SK-N-SH treated with all-trans-retinoic acid at 6 μM for 48 hours (cell line): ENCODE measurements around the gene RHBDL1.

ENCODE experiments used
- ATAC-seq: fragments of 200-7000 bp; cut with Tn5 transposase; 3 replicates; pipeline ENCODE4 v1.9.1; 2020; ENCODE audit warnings: mild to moderate bottlenecking, moderate library complexity
- ARNTL ChIP-seq: fragments of 450-650 bp; formaldehyde crosslinking; IDR thresholded peaks from 2 replicates; pipeline ENCODE4 v1.5.0; 2020; ENCODE audit warnings: low read depth, mild to moderate bottlenecking, moderate library complexity, borderline replicate concordance
- BACH2 ChIP-seq: fragments of 250-450 bp; sonication (Bioruptor Pico); IDR thresholded peaks from 2 replicates; pipeline ENCODE4 v1.9.0; 2021; ENCODE audit warnings: mild to moderate bottlenecking, borderline replicate concordance
- CSDC2 ChIP-seq: fragments of 250-450 bp; sonication (Bioruptor Pico); IDR thresholded peaks from 2 replicates; pipeline ENCODE4 v1.5.0; 2020; ENCODE audit warnings: mild to moderate bottlenecking, moderate library complexity
- GLIS3 ChIP-seq: fragments of 250-450 bp; sonication (Bioruptor Pico); IDR thresholded peaks from 2 replicates; pipeline ENCODE4 v1.5.0; 2020; ENCODE audit warnings: mild to moderate bottlenecking, moderate library complexity
- OSR1 ChIP-seq: fragments of 250-450 bp; sonication (Bioruptor Pico); IDR thresholded peaks from 2 replicates; pipeline ENCODE4 v1.8.0; 2022; ENCODE audit warnings: moderate library complexity, mild to moderate bottlenecking, inconsistent platforms
- PPARA ChIP-seq: fragments of 250-450 bp; sonication (Bioruptor Pico); IDR thresholded peaks from 2 replicates; pipeline ENCODE4 v1.5.0; 2020; ENCODE audit warnings: mild to moderate bottlenecking, borderline replicate concordance
- RARB ChIP-seq: fragments of 250-450 bp; sonication (Bioruptor Pico); IDR thresholded peaks from 2 replicates; pipeline ENCODE4 v1.8.0; 2021; ENCODE audit warnings: mild to moderate bottlenecking, moderate library complexity
- SNAI2 ChIP-seq: fragments of 250-450 bp; sonication (Bioruptor Pico); IDR thresholded peaks from 2 replicates; pipeline ENCODE4 v1.5.0; 2020; ENCODE audit warnings: mild to moderate bottlenecking, moderate library complexity
- TCF4 ChIP-seq: fragments of 250-450 bp; sonication (Bioruptor Pico); IDR thresholded peaks from 2 replicates; pipeline ENCODE4 v1.8.0; 2021; ENCODE audit warnings: mild to moderate bottlenecking, moderate library complexity, borderline replicate concordance
- ZC3H10 ChIP-seq: fragments of 250-450 bp; sonication (Bioruptor Pico); IDR thresholded peaks from 2 replicates; pipeline ENCODE4 v1.5.1; 2021; ENCODE audit warnings: mild to moderate bottlenecking, moderate library complexity
- ZFP3 ChIP-seq: fragments of 250-450 bp; sonication (Bioruptor Pico); IDR thresholded peaks from 2 replicates; pipeline ENCODE4 v1.5.0; 2020; ENCODE audit warnings: mild to moderate bottlenecking, moderate library complexity
- ZNF565 ChIP-seq: fragments of 450-650 bp; formaldehyde crosslinking; conservative IDR thresholded peaks from 2 replicates; pipeline ENCODE4 v1.5.0; 2020; ENCODE audit warnings: low read depth, mild to moderate bottlenecking, moderate library complexity
- ZNF70 ChIP-seq: fragments of 450-650 bp; formaldehyde crosslinking; IDR thresholded peaks from 2 replicates; pipeline ENCODE4 v1.5.0; 2020; ENCODE audit warnings: mild to moderate bottlenecking, moderate library complexity
- ZNF8 ChIP-seq: fragments of 450-650 bp; formaldehyde crosslinking; IDR thresholded peaks from 2 replicates; pipeline ENCODE4 v1.5.0; 2020; ENCODE audit warnings: mild to moderate bottlenecking, moderate library complexity
- TF ChIP-seq, protein P1 (sequence below): fragments of 250-450 bp; sonication (Bioruptor Pico); IDR thresholded peaks from 2 replicates; pipeline ENCODE4 v1.5.0; 2020; ENCODE audit warnings: mild to moderate bottlenecking, moderate library complexity
- TF ChIP-seq, protein P2 (sequence below): fragments of 250-450 bp; sonication (Bioruptor Pico); IDR thresholded peaks from 2 replicates; pipeline ENCODE4 v1.8.0; 2021; ENCODE audit warnings: low read depth, mild to moderate bottlenecking, moderate library complexity, borderline replicate concordance
- TF ChIP-seq, protein P3 (sequence below): fragments of 250-450 bp; sonication (Bioruptor Pico); IDR thresholded peaks from 2 replicates; pipeline ENCODE4 v1.5.1; 2021; ENCODE audit warnings: mild to moderate bottlenecking, moderate library complexity
- TF ChIP-seq, protein P4 (sequence below): fragments of 250-450 bp; sonication (Bioruptor Pico); IDR thresholded peaks from 2 replicates; pipeline ENCODE4 v1.8.0; 2020; ENCODE audit warnings: mild to moderate bottlenecking, moderate library complexity, borderline replicate concordance
- TF ChIP-seq, protein P5 (sequence below): fragments of 250-450 bp; sonication (Bioruptor Pico); IDR thresholded peaks from 2 replicates; pipeline ENCODE4 v1.5.1; 2020; ENCODE audit warnings: low read depth, mild to moderate bottlenecking, moderate library complexity

Gene RHBDL1

DNA sequence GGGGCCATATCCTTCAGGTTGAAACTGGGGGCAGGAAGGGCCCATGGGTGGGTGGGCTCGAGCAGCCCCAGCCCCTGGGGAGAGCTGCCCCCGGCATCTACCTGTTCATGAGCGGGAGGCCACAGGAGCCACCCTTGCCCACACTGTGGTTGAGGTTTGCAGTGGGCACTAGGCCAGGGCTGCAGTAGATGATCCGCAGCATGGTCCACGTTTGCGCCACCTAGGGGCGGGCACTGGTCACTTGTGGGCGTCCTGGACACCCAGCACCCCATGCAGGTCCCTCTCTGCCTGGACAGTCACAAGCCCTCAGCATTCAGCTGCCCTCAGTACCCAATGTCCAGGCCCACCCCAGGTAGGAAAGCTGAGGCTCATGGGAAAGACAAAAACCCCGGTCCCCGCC lies 10.5 kb downstream of the RHBDL1 start:
- TF ChIP-seq ZNF565 (CRISPR knock-in tag) = no peak
- no peak for TF ChIP-seq ARNTL
- TF ChIP-seq OSR1 (CRISPR knock-in tag) = no peak
- TF ChIP-seq GLIS3 (CRISPR knock-in tag) = no peak
- TF ChIP-seq, protein P1, sequence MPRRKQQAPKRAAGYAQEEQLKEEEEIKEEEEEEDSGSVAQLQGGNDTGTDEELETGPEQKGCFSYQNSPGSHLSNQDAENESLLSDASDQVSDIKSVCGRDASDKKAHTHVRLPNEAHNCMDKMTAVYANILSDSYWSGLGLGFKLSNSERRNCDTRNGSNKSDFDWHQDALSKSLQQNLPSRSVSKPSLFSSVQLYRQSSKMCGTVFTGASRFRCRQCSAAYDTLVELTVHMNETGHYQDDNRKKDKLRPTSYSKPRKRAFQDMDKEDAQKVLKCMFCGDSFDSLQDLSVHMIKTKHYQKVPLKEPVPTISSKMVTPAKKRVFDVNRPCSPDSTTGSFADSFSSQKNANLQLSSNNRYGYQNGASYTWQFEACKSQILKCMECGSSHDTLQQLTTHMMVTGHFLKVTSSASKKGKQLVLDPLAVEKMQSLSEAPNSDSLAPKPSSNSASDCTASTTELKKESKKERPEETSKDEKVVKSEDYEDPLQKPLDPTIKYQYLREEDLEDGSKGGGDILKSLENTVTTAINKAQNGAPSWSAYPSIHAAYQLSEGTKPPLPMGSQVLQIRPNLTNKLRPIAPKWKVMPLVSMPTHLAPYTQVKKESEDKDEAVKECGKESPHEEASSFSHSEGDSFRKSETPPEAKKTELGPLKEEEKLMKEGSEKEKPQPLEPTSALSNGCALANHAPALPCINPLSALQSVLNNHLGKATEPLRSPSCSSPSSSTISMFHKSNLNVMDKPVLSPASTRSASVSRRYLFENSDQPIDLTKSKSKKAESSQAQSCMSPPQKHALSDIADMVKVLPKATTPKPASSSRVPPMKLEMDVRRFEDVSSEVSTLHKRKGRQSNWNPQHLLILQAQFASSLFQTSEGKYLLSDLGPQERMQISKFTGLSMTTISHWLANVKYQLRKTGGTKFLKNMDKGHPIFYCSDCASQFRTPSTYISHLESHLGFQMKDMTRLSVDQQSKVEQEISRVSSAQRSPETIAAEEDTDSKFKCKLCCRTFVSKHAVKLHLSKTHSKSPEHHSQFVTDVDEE (CRISPR knock-in tag) = no peak
- TF ChIP-seq RARB (CRISPR knock-in tag) = no peak
- TF ChIP-seq PPARA (CRISPR knock-in tag) = no peak
- TF ChIP-seq, protein P2, sequence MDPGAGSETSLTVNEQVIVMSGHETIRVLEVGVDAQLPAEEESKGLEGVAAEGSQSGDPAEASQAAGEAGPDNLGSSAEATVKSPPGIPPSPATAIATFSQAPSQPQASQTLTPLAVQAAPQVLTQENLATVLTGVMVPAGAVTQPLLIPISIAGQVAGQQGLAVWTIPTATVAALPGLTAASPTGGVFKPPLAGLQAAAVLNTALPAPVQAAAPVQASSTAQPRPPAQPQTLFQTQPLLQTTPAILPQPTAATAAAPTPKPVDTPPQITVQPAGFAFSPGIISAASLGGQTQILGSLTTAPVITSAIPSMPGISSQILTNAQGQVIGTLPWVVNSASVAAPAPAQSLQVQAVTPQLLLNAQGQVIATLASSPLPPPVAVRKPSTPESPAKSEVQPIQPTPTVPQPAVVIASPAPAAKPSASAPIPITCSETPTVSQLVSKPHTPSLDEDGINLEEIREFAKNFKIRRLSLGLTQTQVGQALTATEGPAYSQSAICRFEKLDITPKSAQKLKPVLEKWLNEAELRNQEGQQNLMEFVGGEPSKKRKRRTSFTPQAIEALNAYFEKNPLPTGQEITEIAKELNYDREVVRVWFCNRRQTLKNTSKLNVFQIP (CRISPR knock-in tag) = no peak
- no peak for TF ChIP-seq BACH2 (CRISPR knock-in tag)
- TF ChIP-seq ZFP3 = no peak
- TF ChIP-seq, protein P3, sequence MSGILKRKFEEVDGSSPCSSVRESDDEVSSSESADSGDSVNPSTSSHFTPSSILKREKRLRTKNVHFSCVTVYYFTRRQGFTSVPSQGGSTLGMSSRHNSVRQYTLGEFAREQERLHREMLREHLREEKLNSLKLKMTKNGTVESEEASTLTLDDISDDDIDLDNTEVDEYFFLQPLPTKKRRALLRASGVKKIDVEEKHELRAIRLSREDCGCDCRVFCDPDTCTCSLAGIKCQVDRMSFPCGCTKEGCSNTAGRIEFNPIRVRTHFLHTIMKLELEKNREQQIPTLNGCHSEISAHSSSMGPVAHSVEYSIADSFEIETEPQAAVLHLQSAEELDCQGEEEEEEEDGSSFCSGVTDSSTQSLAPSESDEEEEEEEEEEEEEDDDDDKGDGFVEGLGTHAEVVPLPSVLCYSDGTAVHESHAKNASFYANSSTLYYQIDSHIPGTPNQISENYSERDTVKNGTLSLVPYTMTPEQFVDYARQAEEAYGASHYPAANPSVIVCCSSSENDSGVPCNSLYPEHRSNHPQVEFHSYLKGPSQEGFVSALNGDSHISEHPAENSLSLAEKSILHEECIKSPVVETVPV (CRISPR knock-in tag) = no peak
- TF ChIP-seq TCF4 (CRISPR knock-in tag) = no peak
- TF ChIP-seq CSDC2 (CRISPR knock-in tag) = no peak
- TF ChIP-seq ZNF70 = no peak
- TF ChIP-seq, protein P4, sequence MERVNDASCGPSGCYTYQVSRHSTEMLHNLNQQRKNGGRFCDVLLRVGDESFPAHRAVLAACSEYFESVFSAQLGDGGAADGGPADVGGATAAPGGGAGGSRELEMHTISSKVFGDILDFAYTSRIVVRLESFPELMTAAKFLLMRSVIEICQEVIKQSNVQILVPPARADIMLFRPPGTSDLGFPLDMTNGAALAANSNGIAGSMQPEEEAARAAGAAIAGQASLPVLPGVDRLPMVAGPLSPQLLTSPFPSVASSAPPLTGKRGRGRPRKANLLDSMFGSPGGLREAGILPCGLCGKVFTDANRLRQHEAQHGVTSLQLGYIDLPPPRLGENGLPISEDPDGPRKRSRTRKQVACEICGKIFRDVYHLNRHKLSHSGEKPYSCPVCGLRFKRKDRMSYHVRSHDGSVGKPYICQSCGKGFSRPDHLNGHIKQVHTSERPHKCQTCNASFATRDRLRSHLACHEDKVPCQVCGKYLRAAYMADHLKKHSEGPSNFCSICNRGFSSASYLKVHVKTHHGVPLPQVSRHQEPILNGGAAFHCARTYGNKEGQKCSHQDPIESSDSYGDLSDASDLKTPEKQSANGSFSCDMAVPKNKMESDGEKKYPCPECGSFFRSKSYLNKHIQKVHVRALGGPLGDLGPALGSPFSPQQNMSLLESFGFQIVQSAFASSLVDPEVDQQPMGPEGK = no peak
- TF ChIP-seq, protein P5, sequence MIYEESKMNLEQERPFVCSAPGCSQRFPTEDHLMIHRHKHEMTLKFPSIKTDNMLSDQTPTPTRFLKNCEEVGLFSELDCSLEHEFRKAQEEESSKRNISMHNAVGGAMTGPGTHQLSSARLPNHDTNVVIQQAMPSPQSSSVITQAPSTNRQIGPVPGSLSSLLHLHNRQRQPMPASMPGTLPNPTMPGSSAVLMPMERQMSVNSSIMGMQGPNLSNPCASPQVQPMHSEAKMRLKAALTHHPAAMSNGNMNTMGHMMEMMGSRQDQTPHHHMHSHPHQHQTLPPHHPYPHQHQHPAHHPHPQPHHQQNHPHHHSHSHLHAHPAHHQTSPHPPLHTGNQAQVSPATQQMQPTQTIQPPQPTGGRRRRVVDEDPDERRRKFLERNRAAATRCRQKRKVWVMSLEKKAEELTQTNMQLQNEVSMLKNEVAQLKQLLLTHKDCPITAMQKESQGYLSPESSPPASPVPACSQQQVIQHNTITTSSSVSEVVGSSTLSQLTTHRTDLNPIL (CRISPR knock-in tag) = no peak

DNA sequence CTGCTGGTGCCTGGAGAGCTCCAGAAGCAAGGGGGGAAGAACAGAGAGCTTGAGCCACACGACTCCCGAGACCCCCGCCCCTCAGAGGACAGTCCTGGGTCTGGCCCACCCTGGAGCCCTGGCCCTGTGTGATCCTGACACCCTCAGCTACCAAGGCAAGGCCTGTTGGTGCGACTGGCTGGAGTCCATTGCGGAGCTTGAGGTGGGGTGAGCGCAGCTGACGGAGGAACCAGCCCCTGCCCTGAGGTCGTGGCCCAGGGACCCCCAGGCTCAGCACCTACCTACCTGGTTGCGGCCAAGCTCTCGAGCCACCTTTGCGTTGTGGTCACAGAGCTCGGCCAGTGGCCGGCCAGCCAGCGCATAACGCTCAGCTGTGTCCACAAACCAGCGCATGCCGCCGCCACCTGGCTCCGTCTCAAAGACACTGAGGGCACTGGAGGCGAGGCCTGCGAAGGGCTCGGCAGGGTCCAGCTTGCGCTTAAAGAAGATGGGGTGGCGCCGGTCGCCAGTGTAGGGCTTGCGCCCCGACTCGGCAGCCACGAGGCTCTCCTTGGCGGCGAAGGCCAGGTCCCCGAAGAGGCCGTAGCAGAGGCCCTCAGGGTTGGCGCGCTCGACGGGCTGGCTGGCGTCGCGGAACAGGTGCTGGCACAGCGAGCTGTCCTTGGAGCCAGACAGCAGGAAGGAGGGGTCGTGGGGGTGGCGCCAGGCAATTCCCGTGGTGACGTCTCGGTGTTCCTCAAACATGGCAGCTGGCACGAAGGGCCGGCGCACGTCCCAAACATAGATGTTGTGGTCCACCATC lies 11.2 kb downstream of the RHBDL1 start:
- no peak for ATAC-seq
- TF ChIP-seq SNAI2 (CRISPR knock-in tag) = no peak
- TF ChIP-seq ARNTL = no peak
- TF ChIP-seq, protein P3 (CRISPR knock-in tag) = no peak
- TF ChIP-seq, protein P4 = no peak
- no peak for TF ChIP-seq PPARA (CRISPR knock-in tag)
- TF ChIP-seq ZNF70 = no peak
- TF ChIP-seq, protein P1 (CRISPR knock-in tag) = no peak
- no peak for TF ChIP-seq ZC3H10 (CRISPR knock-in tag)
- TF ChIP-seq ZNF565 (CRISPR knock-in tag) = no peak
- no peak for TF ChIP-seq ZNF8

More for the DNA sequence above, 10.5 kb downstream of the RHBDL1 start:
- peak; percentile 20 for ATAC-seq
